ENCODE measurements around the gene CNTN5. TPM values are rescaled to one million over a fixed set of nuclear protein-coding genes. Genes with fewer than 3 reads are reported as not detected.

CNTN5 gene
- total RNA-seq, 1 experiment from 2014 or later: 1.6 TPM

GRCh38 chr11:99893811-99894210 is 873.1 kb downstream of the CNTN5 start:
- no peak for DNase-seq (ENCODE audit: low read depth)
- in situ Hi-C loops (cut with HindIII; ENCODE audit: low pct_unique_long_range_greater_than_20kb, low sequenced_read_pairs): no loop called here

GRCh38 chr11:99901175-99901574 is 880.4 kb downstream of the CNTN5 start:
- in situ Hi-C loops (cut with HindIII; ENCODE audit: low pct_unique_long_range_greater_than_20kb, low sequenced_read_pairs): no loop called here
- no peak for DNase-seq (ENCODE audit: low read depth)

GRCh38 chr11:99911116-99911515 is 890.4 kb downstream of the CNTN5 start:
- in situ Hi-C loops (cut with HindIII; ENCODE audit: low pct_unique_long_range_greater_than_20kb, low sequenced_read_pairs): no loop called here
- DNase-seq (ENCODE audit: low read depth): no peak

- DNase-seq (ENCODE audit: low read depth): no peak
- in situ Hi-C loops (cut with HindIII; ENCODE audit: low pct_unique_long_range_greater_than_20kb, low sequenced_read_pairs): no loop called here
Observed at GRCh38 chr11:99916078-99916477, 895.3 kb downstream of the CNTN5 start.

- DNase-seq (ENCODE audit: low read depth): peak; percentile 6
- in situ Hi-C loops (cut with HindIII; ENCODE audit: low pct_unique_long_range_greater_than_20kb, low sequenced_read_pairs): no loop called here
Observed at GRCh38 chr11:99918761-99919160, 898.0 kb downstream of the CNTN5 start.

- no peak for DNase-seq (ENCODE audit: low read depth)
- in situ Hi-C loops (cut with HindIII; ENCODE audit: low pct_unique_long_range_greater_than_20kb, low sequenced_read_pairs): no loop called here
Observed at GRCh38 chr11:99920956-99921355, 900.2 kb downstream of the CNTN5 start.

- no peak for DNase-seq (ENCODE audit: low read depth)
- in situ Hi-C loops (cut with HindIII; ENCODE audit: low pct_unique_long_range_greater_than_20kb, low sequenced_read_pairs): no loop called here
Observed at GRCh38 chr11:99925968-99926367, 905.2 kb downstream of the CNTN5 start.

GRCh38 chr11:99932684-99933083 is 911.9 kb downstream of the CNTN5 start:
- no peak for DNase-seq (ENCODE audit: low read depth)
- in situ Hi-C loops (cut with HindIII; ENCODE audit: low pct_unique_long_range_greater_than_20kb, low sequenced_read_pairs): no loop called here

- in situ Hi-C loops (cut with HindIII; ENCODE audit: low pct_unique_long_range_greater_than_20kb, low sequenced_read_pairs): no loop called here
- DNase-seq (ENCODE audit: low read depth): no peak
Observed at GRCh38 chr11:99934008-99934407, 913.3 kb downstream of the CNTN5 start.

- DNase-seq (ENCODE audit: low read depth): no peak
- in situ Hi-C loops (cut with HindIII; ENCODE audit: low pct_unique_long_range_greater_than_20kb, low sequenced_read_pairs): no loop called here
Observed at GRCh38 chr11:99937330-99937729, 916.6 kb downstream of the CNTN5 start.

GRCh38 chr11:99952816-99953215 is 932.1 kb downstream of the CNTN5 start:
- in situ Hi-C loops (cut with HindIII; ENCODE audit: low pct_unique_long_range_greater_than_20kb, low sequenced_read_pairs): no loop called here
- DNase-seq (ENCODE audit: low read depth): peak; percentile 45

GRCh38 chr11:99960536-99960935 is 939.8 kb downstream of the CNTN5 start:
- DNase-seq (ENCODE audit: low read depth): no peak
- in situ Hi-C loops (cut with HindIII; ENCODE audit: low pct_unique_long_range_greater_than_20kb, low sequenced_read_pairs): no loop called here

- DNase-seq (ENCODE audit: low read depth): no peak
- in situ Hi-C loops (cut with HindIII; ENCODE audit: low pct_unique_long_range_greater_than_20kb, low sequenced_read_pairs): no loop called here
Observed at GRCh38 chr11:99968336-99968735, 947.6 kb downstream of the CNTN5 start.

GRCh38 chr11:99973993-99974392 is 953.2 kb downstream of the CNTN5 start:
- peak; percentile 73 for DNase-seq (ENCODE audit: low read depth)
- in situ Hi-C loops (cut with HindIII; ENCODE audit: low pct_unique_long_range_greater_than_20kb, low sequenced_read_pairs): no loop called here

- in situ Hi-C loops (cut with HindIII; ENCODE audit: low pct_unique_long_range_greater_than_20kb, low sequenced_read_pairs): no loop called here
- no peak for DNase-seq (ENCODE audit: low read depth)
Observed at GRCh38 chr11:99979042-99979441, 958.3 kb downstream of the CNTN5 start.

GRCh38 chr11:99987821-99988470 is 967.2 kb downstream of the CNTN5 start:
- in situ Hi-C loops (cut with HindIII; ENCODE audit: low pct_unique_long_range_greater_than_20kb, low sequenced_read_pairs): no loop called here
- peak; percentile 22 for DNase-seq (ENCODE audit: low read depth)

- no peak for DNase-seq (ENCODE audit: low read depth)
Observed at GRCh38 chr11:99988471-99988837, 967.7 kb downstream of the CNTN5 start.

GRCh38 chr11:100003985-100004384 is 983.2 kb downstream of the CNTN5 start:
- in situ Hi-C loops (cut with HindIII; ENCODE audit: low pct_unique_long_range_greater_than_20kb, low sequenced_read_pairs): no loop called here
- DNase-seq (ENCODE audit: low read depth): no peak

More at GRCh38 chr11:99988471-99988837, 967.7 kb downstream of the CNTN5 start:
- in situ Hi-C loops (cut with HindIII; ENCODE audit: low pct_unique_long_range_greater_than_20kb, low sequenced_read_pairs): no loop called here

- in situ Hi-C loops (cut with HindIII; ENCODE audit: low pct_unique_long_range_greater_than_20kb, low sequenced_read_pairs): no loop called here
- peak; percentile 36 for DNase-seq (ENCODE audit: low read depth)
Observed at GRCh38 chr11:100004541-100004940, 983.8 kb downstream of the CNTN5 start.

GRCh38 chr11:100008417-100008816 is 987.7 kb downstream of the CNTN5 start:
- in situ Hi-C loops (cut with HindIII; ENCODE audit: low pct_unique_long_range_greater_than_20kb, low sequenced_read_pairs): no loop called here
- no peak for DNase-seq (ENCODE audit: low read depth)

Data from Caki2 (cell line).